GM13977 (cell line): Measurements from ENCODE around the gene CDH23.

Experiments
- DNase-seq: peaks from one replicate; pipeline ENCODE4 v3.0.0; 2012; ENCODE audit warnings: low spot score
- CTCF ChIP-seq: IDR thresholded peaks from 2 replicates; pipeline ENCODE4 v1.5.1; 2012; ENCODE audit warnings: mild to moderate bottlenecking, control low read depth; ENCODE audit not compliant: insufficient read depth; ENCODE audit errors: extremely low read depth, missing control alignments
- in situ Hi-C: fragments of 300-500 bp; cut with MboI; formaldehyde crosslinking; loops from one replicate; pipeline ENCODE4 v1.12.0; 2022; ENCODE audit warnings: low sequenced_read_pairs, low pct_unique_long_range_greater_than_20kb, mixed read lengths, inconsistent platforms; ENCODE audit not compliant: unreplicated experiment

The CDH23 gene

GRCh38 chr10:71532878-71533277 lies 136.2 kb downstream of the CDH23 start:
- in situ Hi-C loops: no loop called here
- no peak for TF ChIP-seq CTCF
- no peak for DNase-seq

DNA sequence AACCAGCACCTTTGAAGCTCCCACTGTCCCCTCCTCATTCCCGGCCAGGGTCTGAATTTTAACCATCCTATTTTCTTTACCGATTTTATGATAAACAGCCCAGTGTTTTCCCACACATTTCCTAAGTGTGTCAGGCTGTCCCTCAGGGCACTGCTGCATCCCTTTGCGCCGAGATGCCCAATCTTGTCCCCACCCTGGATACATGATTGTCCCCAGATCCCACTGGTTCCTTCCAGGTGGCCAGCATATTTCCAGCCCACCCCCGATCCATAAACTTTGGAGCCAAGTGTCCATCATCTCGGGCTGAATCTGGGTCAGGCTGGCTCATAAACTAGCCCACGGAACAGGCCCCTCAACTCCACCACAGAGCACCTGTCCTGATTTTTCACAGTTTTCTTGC lies 137.2 kb downstream of the CDH23 start:
- TF ChIP-seq CTCF: no peak
- DNase-seq: no peak
- in situ Hi-C loops: no loop called here

GRCh38 chr10:71534568-71535194 lies 138.0 kb downstream of the CDH23 start:
- no peak for DNase-seq
- in situ Hi-C loops: no loop called here
- no peak for TF ChIP-seq CTCF

DNA sequence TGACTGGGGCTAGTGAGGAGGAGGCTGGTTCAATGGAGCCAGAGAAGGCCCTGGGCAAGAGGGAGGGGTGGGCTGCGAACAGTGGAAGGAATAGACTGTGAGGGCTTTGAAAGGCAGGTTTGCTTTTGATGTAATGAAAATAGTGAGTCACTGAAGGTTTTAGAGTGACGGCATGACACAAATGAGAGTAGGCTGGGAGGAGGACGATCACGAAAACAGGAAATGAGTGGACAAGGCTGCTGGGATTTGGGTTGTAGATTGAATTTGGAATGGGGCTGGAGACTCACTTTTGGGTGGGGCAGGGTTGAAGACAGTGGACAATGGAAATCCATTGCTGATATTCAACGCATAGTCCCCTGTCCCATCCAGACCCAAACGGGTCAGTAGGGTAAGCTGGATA lies 139.6 kb downstream of the CDH23 start:
- no peak for TF ChIP-seq CTCF
- no peak for DNase-seq
- in situ Hi-C loops: no loop called here

- no peak for TF ChIP-seq CTCF
- in situ Hi-C loops: no loop called here
These were observed 140.4 kb downstream of the CDH23 start for GRCh38 chr10:71537125-71537524.

DNA sequence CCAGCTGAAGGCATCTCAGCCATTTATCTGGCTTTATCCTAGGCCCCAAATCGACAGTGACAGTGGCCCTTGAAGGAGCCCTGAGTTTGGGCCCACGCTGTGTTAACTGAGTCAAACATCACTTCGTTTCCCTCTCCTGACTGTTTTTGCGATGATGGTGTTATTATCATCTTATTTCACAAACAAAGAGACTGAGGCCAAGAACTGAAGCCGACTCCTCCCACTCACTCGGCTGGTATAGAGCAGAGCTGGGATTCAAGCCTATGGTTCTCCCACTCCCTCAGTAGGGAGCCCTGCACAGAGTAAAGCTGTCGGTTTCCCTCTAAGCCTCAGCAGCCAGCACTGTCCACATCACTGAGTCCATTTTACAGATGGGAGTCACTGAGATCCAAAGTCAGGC lies 141.0 kb downstream of the CDH23 start:
- TF ChIP-seq CTCF: no peak
- in situ Hi-C loops: no loop called here
- DNase-seq: no peak

More at GRCh38 chr10:71537125-71537524, 140.4 kb downstream of the CDH23 start:
- no peak for DNase-seq
